ENCODE results near the gene CYP2C18.
"Not testable (repeated sequence)": the region's sequence is repeated elsewhere in the genome, so short reads cannot be mapped to it uniquely, and the experiment has no call there.

CYP2C18 gene

DNA sequence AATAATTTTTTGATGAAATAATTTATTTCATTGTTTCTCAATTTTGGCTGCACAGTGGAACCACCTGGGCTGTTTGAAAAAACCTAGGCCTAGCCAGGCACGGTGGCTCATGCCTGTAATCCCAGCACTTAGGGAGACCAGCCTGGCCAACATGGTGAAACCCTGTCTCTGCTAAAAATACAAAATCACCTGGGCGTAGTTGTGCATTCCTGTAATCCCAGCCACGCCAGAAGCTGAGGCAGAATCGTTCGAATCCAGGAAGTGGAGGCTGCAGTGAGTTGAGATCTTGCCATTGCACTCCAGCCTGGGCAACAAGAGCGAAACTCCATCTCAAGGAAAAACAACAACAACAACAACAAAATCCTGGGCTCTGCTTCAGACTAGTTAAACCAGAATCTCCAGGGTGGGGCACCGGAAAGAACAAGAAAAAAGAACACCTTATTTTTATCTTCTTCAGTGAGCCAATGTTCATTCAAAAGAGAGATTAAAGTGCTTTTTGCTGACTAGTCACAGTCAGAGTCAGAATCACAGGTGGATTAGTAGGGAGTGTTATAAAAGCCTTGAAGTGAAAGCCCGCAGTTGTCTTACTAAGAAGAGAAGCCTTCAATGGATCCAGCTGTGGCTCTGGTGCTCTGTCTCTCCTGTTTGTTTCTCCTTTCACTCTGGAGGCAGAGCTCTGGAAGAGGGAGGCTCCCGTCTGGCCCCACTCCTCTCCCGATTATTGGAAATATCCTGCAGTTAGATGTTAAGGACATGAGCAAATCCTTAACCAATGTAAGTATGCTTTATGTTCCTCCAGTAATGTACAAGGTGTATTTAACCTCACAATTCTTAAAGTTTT, at the start of gene CYP2C18:
Gene CYP2C18, plus strand, starts transcription at position 516 of the 841 bp plus-strand sequence. Its CDS starts 91 bp downstream, at position 607.
- no peak for DNase-seq (ENCODE audit: low read depth in 2 of 2)

DNA sequence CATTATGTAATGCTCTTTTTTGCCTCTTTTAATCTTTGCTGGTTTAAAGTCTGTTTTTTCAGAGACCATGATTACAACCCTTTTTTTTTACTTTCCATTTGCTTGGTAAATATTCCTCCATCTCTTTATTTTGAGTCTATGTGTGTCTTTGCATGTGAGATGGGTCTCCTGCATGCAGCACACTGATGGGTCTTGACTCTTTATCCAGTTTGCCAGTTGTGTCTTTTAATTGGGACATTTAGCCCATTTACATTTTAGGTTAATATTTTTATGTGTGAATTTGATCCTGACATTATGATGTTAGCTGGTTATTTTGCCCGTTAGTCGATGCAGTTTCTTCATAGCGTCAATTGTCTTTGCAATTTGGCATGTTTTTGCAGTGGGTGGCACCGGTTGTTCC, 45.4 kb upstream of the CYP2C18 start:
- not testable (repeated sequence) for DNase-seq (ENCODE audit: low read depth in 2 of 2)

DNA sequence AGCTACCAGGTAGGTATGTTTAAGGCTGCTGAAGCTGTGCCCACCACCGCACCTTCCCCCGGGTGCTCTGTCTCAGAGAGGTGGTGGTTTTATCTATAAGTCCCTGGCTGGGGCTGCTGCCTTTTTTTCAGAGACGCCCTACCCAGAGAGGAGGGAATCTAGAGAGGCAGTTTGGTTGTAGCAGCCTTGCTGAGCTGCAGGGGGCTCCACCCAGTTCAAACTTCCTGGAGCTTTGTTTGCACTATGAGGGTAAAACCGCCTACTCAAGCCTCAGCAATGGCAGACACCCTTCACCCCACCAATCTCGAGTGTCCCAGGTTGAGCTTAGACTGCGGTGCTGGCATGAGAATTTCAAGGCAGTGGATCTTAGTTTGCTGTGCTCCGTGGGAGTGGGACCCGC, 43.6 kb upstream of the CYP2C18 start:
- DNase-seq (ENCODE audit: low read depth in 2 of 2), result no peak

DNA sequence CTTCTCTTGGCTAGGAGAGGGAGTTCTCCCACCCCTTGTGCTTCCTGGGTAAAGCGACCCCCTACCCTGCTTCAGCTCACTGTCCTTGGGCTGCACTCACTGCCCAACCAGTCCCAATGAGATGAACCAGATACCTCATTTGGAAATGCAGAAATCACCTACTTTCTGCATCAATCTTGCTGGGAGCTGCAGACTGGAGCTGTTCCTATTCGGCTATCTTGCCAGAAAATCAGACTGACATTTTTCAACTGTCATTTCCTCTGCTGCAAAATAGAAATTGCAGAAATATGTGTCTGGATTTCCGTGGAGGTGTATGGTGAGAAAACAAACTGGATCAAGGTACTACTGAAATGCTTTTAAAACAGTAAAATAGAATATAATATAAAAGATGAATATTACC, 43.0 kb upstream of the CYP2C18 start:
- DNase-seq (ENCODE audit: low read depth in 2 of 2), result no peak

DNA sequence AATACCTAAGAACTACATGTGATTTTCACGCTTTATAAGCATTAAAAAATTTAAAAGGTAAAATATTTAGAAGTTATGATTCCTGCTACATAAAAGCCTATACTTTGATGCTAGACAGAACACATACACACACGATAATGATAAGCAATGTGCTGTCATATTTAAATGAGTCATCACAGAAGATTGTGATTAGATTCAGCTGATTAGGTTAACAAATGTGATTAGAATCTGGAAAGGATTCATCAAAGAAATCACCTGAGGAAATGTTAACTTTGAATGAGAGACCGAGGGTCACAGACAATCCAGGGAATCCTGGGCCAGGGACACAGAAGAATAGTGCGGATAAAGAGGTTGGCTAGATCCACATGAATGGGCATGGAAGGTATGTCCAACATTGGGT, 42.0 kb upstream of the CYP2C18 start:
- DNase-seq (ENCODE audit: low read depth in 2 of 2), result no peak

DNA sequence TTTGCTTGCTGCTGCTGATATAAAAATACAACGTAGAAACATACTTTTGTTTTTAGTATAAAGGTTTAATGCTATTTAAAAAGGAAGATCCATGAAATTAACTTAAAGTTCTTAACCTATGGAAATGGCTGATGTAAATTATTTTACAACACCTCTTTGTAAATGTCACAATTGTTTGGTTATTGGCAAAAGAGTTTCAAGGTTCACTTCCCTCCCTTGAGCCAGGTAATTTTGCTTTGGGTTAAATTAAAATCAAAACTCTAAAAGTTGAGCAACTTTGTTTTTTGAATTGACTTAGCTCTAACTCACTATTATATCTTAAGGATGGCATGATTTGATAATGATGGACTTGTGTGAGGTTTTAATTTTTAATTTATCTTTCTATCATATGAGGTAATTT, 39.2 kb upstream of the CYP2C18 start:
- no peak for DNase-seq (ENCODE audit: low read depth in 2 of 2)

DNA sequence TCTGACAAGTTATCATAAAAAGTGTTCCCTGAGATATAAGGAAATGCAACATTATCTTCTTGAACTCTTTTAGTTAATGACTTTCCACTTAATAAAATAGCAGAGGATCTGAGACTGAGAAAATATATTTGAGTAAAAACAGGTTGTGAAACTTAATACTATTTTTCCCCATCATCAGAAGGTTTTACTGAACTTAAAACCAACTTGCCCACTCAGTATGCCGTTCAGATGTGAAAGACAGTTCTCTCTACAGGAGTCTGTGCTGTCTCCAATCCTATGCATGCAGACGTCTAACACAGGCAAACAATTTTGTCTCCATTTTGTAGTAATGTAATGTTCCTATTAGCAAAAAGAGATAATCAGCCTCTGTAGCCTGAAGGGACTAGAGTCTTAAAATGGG, 38.2 kb upstream of the CYP2C18 start:
- DNase-seq (ENCODE audit: low read depth in 2 of 2), result no peak

DNA sequence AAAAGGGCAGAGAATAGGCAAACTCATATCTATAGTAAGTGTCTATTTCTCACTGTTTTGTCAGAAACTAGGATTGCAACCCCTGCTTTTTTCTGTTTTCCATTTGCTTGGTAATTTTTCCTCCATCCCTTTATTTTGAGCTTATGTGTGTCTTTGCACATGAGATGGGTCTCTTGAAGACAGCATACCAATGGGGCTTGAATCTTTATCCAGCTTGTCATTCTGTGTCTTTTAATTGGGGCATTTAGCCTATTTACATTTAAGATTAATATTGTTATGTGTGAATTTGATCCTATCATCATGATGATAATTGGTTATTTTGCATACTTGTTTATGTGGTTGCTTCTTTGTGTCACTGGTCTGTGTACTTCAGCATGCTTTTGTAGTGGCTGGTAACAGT, 28.3 kb upstream of the CYP2C18 start:
- DNase-seq (ENCODE audit: low read depth in 2 of 2), result not testable (repeated sequence)

DNA sequence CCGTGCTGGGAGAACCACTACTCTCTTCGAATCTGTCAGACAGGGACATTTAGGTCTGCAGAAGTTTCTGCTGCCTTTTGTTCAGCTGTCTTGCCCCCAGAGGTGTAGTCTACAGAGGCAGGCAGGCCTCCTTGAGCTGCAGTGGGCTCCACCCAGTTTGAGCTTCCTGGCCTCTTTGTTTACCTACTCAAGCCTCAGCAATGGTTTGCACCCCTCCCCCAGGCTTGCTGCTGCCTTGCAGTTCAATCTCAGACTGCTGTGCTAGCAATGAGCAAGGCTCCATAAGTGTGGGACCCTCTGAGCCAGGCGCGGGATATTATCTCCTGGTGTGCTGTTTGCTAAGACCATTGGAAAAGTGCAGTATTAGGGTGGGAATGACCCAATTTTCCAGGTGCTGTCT, 20.5 kb upstream of the CYP2C18 start:
- DNase-seq (ENCODE audit: low read depth in 2 of 2), result not testable (repeated sequence)

DNA sequence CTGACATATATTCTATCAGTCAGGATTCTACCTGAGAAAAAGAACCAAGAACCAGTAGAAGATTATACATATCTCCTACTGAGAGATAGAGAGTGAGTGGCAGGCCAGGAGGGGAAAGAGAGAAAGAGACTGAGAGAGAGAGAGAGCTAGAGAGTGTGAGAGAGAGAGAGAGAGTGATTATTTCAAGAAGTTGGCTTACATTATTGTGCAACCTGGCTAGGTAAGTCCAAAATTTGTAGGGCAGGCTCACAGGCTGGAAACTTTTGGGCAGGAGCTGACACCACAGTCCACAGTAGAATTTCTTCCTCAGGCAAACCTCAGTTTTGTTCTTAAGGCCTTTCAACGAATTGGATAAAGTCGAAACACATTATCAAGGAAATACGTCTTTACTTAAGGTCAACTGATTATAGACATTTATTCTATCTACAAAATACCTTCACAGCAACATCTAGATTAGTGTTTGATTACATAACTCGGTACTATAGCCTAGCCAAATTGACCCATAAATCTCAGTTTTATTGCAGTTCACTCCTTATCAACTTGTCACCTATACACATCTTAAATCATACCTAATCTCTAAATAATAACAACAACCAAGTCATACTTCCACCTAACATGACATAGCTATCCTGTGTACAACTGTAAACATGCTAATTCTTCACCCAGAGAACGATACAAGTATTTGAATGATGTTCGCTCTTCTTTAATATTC, 17.0 kb upstream of the CYP2C18 start:
- DNase-seq (ENCODE audit: low read depth in 2 of 2), result no peak

DNA sequence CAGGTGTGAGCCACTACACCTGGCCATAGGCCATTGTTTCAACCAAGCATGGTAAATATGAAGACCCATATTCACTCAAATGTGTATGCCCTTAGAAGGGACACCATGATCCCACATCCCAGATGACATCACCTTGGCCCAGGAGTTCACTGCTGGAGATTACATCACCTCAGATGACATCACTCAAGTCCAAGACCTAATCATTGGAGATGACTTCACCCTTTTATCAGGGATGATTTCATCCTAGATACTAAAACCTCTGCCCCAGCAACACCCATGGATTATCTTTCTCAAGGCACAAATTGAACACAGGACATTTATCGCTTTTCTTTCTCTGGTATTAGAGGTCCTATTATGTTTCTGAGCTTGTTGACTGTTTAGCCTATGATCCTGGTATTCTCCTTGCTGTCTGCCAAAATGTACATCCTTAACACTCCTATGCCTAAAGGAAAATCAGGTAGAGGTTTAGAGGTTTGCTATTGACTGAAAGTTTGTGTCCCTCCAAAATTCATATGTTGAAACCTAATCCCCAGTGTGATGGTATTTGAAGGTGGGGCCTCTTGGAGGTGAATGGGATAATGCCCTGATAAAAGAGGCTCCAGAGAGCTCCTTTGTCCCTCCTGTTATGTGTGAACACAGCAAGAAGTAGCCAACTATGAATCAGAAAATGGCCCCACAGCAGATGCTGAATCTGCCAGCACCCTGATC, 9.8 kb upstream of the CYP2C18 start:
- DNase-seq (ENCODE audit: low read depth in 2 of 2), result no peak

DNA sequence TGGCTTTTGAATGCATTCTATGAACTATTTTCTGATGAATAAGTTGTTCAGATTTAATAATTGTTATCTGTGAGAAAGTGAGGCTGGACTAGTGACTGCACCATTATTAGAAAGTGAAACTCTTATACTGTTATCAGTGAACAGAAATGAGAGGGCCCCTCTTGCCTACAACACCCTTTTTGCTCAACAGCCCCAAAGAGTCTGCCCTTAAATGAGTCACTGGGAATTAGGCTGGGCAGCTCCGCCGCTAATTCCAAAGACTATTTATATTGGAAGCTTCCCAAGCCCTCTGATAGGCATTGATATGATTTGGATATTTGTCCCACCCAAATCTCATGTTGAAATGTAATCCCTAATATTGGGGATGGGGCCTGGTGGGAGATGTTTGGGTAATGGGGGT, 7.0 kb upstream of the CYP2C18 start:
- DNase-seq (ENCODE audit: low read depth in 2 of 2), result no peak

DNA sequence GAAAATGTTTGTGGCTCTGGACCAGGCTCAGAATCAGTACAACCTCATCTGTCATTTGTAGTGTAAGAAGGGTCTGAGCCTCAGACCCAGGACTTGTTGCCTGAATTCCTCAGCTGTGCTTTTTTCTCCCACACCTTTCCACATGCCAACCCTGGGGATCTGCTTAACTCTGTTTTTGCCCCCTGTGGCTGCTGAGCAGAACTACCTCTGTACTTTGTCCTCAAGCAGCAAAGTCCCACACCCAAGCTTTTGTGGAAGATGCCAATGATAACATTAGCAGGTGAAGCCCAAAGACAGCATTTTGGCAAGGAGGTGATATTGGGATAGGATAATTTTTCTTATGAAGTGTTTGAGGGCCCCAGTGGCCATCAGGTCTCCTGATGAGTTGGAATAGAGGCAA, 5.8 kb upstream of the CYP2C18 start:
- no peak for DNase-seq (ENCODE audit: low read depth in 2 of 2)

DNA sequence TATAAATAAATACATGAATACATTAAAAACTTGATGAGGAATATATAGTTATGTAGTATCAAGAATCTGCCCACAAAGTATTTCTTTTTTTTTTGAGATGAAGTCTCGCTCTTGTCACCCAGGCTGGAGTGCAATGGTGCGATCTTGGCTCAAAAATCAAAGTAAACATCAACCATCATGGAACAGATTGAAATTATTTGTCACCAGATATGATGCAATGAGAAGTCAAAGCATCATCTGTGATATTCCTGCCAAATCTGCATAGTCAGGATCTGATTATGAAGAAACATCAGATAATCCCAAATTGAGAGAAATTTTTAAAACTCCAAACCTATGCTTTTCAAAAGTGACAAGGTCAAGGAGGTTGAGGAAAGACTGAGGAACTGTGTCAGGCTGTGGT, 5.1 kb upstream of the CYP2C18 start:
- no peak for DNase-seq (ENCODE audit: low read depth in 2 of 2)

DNA sequence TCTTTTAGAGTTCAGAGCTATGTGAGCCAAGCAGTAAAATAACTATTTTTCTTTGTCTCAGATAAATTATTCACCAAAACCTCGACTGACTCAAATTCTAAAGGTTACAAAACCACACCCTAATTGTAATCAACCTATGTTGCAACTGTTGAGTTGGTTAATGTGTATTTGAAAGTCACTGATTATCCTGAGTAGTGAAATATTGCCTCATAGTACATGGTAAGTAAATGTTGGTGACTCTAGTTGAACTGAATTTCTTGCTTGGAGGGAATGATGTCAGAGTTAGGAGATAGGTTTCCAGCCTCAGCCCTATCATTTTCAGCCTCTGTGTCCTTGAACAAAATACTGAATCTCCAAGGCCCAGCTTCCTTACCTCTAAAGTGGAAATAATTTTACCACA, 3.0 kb upstream of the CYP2C18 start:
- no peak for DNase-seq (ENCODE audit: low read depth in 2 of 2)

DNA sequence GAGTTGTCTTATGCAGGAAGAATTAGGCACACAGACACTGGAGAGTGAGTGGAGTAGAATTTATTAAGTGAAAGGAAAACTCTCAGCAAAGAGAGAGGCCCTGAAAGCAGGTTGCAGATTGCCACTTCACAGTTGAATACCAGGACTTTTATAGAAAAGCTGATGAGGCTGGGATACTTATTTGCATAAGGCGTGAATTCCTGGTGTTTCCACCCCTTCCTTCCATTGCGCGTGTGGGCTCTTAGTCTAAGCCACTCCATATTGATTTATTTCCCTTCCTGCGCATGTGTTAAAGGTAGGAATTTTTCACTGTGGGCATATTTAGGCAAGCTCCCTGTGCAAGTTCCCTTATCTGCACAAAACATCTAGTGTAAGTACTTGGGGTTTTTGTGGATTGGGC, 893 bp upstream of the CYP2C18 start:
- not testable (repeated sequence) for DNase-seq (ENCODE audit: low read depth in 2 of 2)

DNA sequence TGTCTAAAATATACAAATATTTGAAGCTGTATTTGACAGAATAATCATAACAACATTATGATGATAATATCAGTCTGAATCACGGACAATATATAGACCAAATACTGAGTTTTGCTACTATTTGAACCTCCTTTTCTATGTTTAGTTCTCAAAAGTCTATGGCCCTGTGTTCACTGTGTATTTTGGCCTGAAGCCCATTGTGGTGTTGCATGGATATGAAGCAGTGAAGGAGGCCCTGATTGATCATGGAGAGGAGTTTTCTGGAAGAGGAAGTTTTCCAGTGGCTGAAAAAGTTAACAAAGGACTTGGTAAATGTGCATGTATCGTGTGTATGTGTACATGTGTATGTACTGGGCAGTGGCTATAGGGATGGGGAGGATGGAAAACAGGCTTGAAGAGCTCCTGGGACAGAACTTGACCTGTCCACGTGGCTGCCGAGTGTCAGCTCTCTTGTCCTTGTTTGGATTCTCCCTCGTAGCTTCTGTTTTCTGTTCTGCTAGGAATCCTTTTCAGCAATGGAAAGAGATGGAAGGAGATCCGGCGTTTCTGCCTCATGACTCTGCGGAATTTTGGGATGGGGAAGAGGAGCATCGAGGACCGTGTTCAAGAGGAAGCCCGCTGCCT, 4.2 kb downstream of the CYP2C18 start:
- DNase-seq (ENCODE audit: low read depth in 2 of 2), result no peak

DNA sequence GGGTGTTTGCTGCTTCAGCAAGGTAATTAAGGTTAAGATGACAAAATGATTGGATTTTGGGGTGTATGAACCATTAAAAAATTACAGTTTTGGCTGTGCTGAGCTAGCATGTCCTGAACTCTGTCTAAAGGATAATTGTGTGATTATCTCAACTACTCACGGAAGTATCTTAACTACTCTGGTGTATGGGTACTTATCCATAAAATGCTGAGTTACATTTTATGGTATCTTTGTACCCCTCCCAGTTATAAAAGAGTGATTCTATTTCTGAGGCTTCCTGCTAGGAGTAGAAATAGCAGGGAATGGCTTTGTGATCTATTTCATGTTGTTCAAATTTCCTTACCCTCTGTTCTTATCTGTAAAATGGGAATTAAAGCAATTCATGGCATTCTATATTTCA, 22.6 kb downstream of the CYP2C18 start:
- no peak for DNase-seq (ENCODE audit: low read depth in 2 of 2)

DNA sequence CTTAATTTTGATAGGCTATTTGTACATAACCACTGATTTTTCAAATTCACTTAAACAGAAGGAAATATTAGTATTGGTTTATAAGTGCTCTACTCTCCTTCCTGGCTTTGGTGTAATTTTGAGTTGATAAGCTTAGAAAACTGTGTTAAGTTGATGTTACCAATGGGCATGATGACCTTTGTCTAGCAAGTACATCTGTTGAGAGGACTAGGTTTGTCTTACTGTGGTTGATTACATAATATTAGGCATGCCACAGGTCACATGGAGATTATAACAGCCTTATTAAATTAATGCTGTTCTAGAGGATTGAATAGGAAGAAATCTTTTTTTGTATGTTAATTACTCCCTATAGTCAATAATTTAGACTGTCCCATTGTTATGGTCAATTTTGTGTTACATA, 27.0 kb downstream of the CYP2C18 start:
- no peak for DNase-seq (ENCODE audit: low read depth in 2 of 2)

DNA sequence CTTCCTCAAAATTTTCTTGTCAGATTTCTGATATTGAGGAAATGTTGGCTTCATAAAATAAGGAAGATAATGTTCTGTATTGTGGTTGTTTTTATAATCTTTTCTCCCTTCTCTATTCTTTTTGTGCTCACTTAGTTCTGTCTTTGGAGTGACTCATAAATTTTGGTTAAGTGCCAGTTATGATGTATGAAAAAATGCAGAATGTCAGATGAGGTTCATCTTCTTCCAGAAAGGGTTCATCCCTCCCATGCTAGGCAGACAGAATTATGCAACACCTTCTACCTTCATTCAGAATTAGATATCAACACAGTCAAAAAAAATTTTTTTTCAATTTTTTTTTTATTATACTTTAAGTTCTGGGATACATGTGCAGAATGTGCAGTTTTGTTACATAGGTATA, 42.3 kb downstream of the CYP2C18 start:
- no peak for DNase-seq (ENCODE audit: low read depth in 2 of 2)

DNA sequence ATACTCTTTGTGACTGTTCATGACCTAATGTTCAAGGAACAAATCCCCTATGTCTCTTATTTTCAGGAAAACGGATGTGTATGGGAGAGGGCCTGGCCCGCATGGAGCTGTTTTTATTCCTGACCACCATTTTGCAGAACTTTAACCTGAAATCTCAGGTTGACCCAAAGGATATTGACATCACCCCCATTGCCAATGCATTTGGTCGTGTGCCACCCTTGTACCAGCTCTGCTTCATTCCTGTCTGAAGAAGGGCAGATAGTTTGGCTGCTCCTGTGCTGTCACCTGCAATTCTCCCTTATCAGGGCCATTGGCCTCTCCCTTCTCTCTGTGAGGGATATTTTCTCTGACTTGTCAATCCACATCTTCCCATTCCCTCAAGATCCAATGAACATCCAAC, 51.7 kb downstream of the CYP2C18 start:
- DNase-seq (ENCODE audit: low read depth in 2 of 2), result no peak

DNA sequence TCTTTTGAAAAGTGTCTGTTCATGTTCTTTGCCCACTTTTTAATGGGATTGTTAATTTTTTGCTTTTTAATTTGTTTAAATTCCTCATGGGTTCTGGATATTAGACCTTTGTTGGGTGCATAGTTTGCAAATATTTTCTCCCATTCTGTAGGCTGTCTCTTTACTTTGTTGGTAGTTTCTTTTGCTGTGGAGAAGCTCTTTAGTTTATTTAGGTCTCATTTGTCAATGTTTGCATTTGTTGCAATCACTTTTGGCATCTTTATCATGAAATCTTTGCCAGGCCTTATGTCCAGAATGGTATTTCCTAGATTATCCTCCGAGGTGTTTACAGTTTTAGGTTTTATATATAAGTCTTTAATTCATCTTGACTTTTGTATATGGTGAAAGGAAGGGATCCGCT, 55.1 kb downstream of the CYP2C18 start:
- no peak for DNase-seq (ENCODE audit: low read depth in 2 of 2)
